A673 (cell line): ENCODE measurements around the gene IL12RB2. TPM values are rescaled to one million over a fixed set of nuclear protein-coding genes. Genes with fewer than 3 reads are reported as not detected.
"Not testable (repeated sequence)": the region's sequence is repeated elsewhere in the genome, so short reads cannot be mapped to it uniquely, and the experiment has no call there.

Experiments
- BruUV-seq: library from RNA; stranded (reverse); fragments of 400-500 nt; replicated peaks from 2 replicates; lab custom pipeline; 2021; lab: Mats Ljungman, UMichigan
- CTCF ChIA-PET: fragments of 300-600 bp; sonication (Branson Sonifier 250); formaldehyde crosslinking; loops from one replicate; lab custom pipeline; 2022; ENCODE audit warnings: antibody characterized with exemption; lab: Charles Lee
- POLR2A ChIA-PET: fragments of 300-600 bp; sonication (Branson Sonifier 250); formaldehyde crosslinking; loops from one replicate; lab custom pipeline; 2022; ENCODE audit warnings: antibody characterized with exemption; ENCODE audit not compliant: low non-redundant PET; lab: Charles Lee
- DNase-seq: peaks from one replicate; pipeline ENCODE4 v3.0.0-alpha.2; 2015; ENCODE audit warnings: low spot score
- H3K27ac ChIP-seq: fragments of 200-600 bp; sonication (generic); 2 replicates; pipeline ENCODE4 v1.5.1; 2016; ENCODE audit warnings: mixed run types, low read depth, mild to moderate bottlenecking, mixed read lengths, antibody characterized with exemption, low read length; ENCODE audit not compliant: poor library complexity, severe bottlenecking
- H3K27me3 ChIP-seq: fragments of 200-600 bp; sonication (generic); replicated peaks from 2 replicates; pipeline ENCODE4 v1.6.1; 2017; ENCODE audit warnings: mixed run types, low read depth, mild to moderate bottlenecking, mixed read lengths, antibody characterized with exemption, low read length; ENCODE audit not compliant: insufficient read depth, poor library complexity
- H3K36me3 ChIP-seq: fragments of 200-600 bp; sonication (generic); 2 replicates; pipeline ENCODE4 v1.6.1; 2016; ENCODE audit warnings: mixed run types, mild to moderate bottlenecking, mixed read lengths, antibody characterized with exemption, low read length; ENCODE audit not compliant: insufficient read depth, poor library complexity, severe bottlenecking
- H3K4me1 ChIP-seq: fragments of 200-600 bp; sonication (generic); 2 replicates; pipeline ENCODE4 v1.6.1; 2017; ENCODE audit warnings: mixed run types, mild to moderate bottlenecking, mixed read lengths, antibody characterized with exemption, low read length; ENCODE audit not compliant: insufficient read depth, poor library complexity, severe bottlenecking
- H3K4me3 ChIP-seq: fragments of 200-600 bp; sonication (generic); 2 replicates; pipeline ENCODE4 v1.5.1; 2016; ENCODE audit warnings: low read depth, mixed run types, mild to moderate bottlenecking, mixed read lengths, low read length; ENCODE audit not compliant: poor library complexity, severe bottlenecking
- H3K9me3 ChIP-seq: fragments of 200-600 bp; sonication (generic); 2 replicates; pipeline ENCODE4 v1.6.1; 2016; ENCODE audit warnings: mixed run types, low read depth, mild to moderate bottlenecking, mixed read lengths, antibody characterized with exemption, low read length; ENCODE audit not compliant: poor library complexity, severe bottlenecking
- CTCF ChIP-seq: fragments of 300-800, 200-600 bp; sonication (generic); conservative IDR thresholded peaks from 2 replicates; pipeline ENCODE4 v1.5.1; 2017; ENCODE audit warnings: low read depth, mild to moderate bottlenecking, antibody characterized with exemption, low read length, moderate library complexity, mixed read lengths
- EZH2 ChIP-seq: fragments of 200-600 bp; sonication (generic); IDR thresholded peaks from 2 replicates; pipeline ENCODE4 v1.6.1; 2017; ENCODE audit warnings: borderline replicate concordance, low read depth, mild to moderate bottlenecking, mixed read lengths, antibody characterized with exemption, low read length; ENCODE audit not compliant: poor library complexity, severe bottlenecking
- intact Hi-C: fragments of 100-400 bp; cut with micrococcal nuclease; formaldehyde crosslinking; loops from one replicate; pipeline ENCODE4 v1.10.0; 2022; ENCODE audit not compliant: unreplicated experiment
- total RNA-seq: library from RNA; stranded (reverse); gene quantifications from 2 replicates; pipeline ENCODE4 v1.2.3, GENCODE V29; 2021

IL12RB2 gene
- total RNA-seq, 1 experiment from 2014 or later: 0.39 TPM

- POLR2A ChIA-PET: no interaction called here
- H3K4me1 ChIP-seq: no peaks in the 10 kb centered on the region
- CTCF ChIA-PET: no interaction called here
Observed at GRCh38 chr1:67441183-67441582, 133.5 kb downstream of the IL12RB2 start.

GRCh38 chr1:67441739-67442281, 134.1 kb downstream of the IL12RB2 start:
- no peaks in the 10 kb centered on the region for H3K27me3 ChIP-seq
- no peaks in the 10 kb centered on the region for H3K9me3 ChIP-seq
- ChIA-PET POLR2A (no interaction called here), CTCF (no interaction called here)
- no peaks in the 10 kb centered on the region for H3K36me3 ChIP-seq
- no peaks in the 10 kb centered on the region for H3K4me1 ChIP-seq
- no peak overlapping the region for H3K27ac ChIP-seq
- no TSS peak for BruUV-seq
- no peak for TF ChIP-seq EZH2
- TF ChIP-seq CTCF: no peak
- H3K4me3 ChIP-seq: no peak overlapping the region
- DNase-seq: no peak
- intact Hi-C loops: no loop called here

More at GRCh38 chr1:67441183-67441582, 133.5 kb downstream of the IL12RB2 start:
- Histone ChIP-seq H3K27me3 (no peaks in the 10 kb centered on the region), H3K9me3 (no peaks in the 10 kb centered on the region), H3K36me3 (no peaks in the 10 kb centered on the region), H3K4me3 (no peak overlapping the region), H3K27ac (no peak overlapping the region)
- TF ChIP-seq CTCF (no peak), EZH2 (no peak)
- no peak for DNase-seq
- intact Hi-C loops: no loop called here
- no TSS peak for BruUV-seq

- H3K36me3 ChIP-seq, H3K9me3 ChIP-seq, POLR2A ChIA-PET, CTCF ChIA-PET, intact Hi-C loops, H3K4me3 ChIP-seq, H3K27me3 ChIP-seq, BruUV-seq, DNase-seq, H3K27ac ChIP-seq, H3K4me1 ChIP-seq: not testable (repeated sequence)
Observed at GRCh38 chr1:67446014-67446413, 138.3 kb downstream of the IL12RB2 start.

Other genes starting within 250 kb of the IL12RB2 start
- not detected in 2 replicates for gene C1orf141, start 172.9 kb upstream of the IL12RB2 start, total RNA-seq
- gene IL23R, start 141.4 kb upstream of the IL12RB2 start, total RNA-seq: not detected in 2 replicates
- gene SERBP1, start 122.5 kb downstream of the IL12RB2 start, total RNA-seq: 407 and 447 TPM in 2 replicates